ENCODE data around the gene PLPPR1. TPM values are rescaled to one million over a fixed set of nuclear protein-coding genes. Genes with fewer than 3 reads are reported as not detected.

Gene PLPPR1
- total RNA-seq, 1 donor from 2014 or later: 5.0 TPM

DNA sequence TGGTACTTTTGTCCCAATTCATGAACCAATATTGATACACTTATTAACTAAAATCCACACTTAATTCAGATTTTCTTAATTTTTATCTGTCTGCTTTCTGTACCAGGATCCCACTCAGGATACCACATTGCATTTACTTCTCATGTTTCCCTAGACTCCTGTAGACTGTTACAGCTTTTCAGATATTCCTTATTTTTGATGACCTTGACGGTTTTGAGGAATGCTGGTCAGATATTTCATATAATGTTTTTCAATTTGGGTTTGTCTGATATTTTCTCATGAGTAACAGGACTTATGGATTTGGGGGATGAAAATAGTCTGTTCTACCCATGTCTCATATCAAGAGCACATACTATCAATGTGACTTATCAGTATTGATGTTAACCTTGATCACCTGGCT is 37.4 kb downstream of the PLPPR1 start:
- H3K4me3 ChIP-seq: no peak overlapping the region
- ATAC-seq: no peak
- H3K27me3 ChIP-seq: no peaks in the 10 kb centered on the region
- no peaks in the 10 kb centered on the region for H3K4me1 ChIP-seq
- H3K9me3 ChIP-seq: no peaks in the 10 kb centered on the region
- intact Hi-C loops (cut with DNase I): no loop called here
- H3K27ac ChIP-seq: no peak overlapping the region
- TF ChIP-seq, protein P1, sequence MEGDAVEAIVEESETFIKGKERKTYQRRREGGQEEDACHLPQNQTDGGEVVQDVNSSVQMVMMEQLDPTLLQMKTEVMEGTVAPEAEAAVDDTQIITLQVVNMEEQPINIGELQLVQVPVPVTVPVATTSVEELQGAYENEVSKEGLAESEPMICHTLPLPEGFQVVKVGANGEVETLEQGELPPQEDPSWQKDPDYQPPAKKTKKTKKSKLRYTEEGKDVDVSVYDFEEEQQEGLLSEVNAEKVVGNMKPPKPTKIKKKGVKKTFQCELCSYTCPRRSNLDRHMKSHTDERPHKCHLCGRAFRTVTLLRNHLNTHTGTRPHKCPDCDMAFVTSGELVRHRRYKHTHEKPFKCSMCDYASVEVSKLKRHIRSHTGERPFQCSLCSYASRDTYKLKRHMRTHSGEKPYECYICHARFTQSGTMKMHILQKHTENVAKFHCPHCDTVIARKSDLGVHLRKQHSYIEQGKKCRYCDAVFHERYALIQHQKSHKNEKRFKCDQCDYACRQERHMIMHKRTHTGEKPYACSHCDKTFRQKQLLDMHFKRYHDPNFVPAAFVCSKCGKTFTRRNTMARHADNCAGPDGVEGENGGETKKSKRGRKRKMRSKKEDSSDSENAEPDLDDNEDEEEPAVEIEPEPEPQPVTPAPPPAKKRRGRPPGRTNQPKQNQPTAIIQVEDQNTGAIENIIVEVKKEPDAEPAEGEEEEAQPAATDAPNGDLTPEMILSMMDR (IDR thresholded peaks at IDR 0.05): no peak
- no peak for DNase-seq
- no peaks in the 10 kb centered on the region for H3K36me3 ChIP-seq

DNA sequence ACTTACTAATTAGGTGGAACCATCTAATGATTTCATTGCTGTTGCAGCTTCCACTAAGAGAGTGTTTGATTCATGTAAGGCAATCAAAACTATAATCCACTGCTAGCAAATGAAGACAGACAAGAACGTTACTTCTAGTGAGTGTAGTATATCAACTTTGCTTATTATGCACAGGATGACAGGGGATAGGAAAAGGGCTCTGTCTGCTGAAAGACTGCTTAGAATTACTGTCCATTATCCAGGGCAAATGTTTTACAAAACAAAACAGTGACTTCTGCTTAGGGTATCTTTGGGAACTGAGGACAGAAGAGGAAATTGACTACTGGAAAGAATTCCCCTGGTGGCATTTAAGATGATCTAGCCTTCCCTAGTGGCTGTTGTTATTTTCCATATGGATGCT is 40.2 kb downstream of the PLPPR1 start:
- intact Hi-C loops (cut with DNase I): no loop called here
- H3K4me3 ChIP-seq: no peak overlapping the region

DNA sequence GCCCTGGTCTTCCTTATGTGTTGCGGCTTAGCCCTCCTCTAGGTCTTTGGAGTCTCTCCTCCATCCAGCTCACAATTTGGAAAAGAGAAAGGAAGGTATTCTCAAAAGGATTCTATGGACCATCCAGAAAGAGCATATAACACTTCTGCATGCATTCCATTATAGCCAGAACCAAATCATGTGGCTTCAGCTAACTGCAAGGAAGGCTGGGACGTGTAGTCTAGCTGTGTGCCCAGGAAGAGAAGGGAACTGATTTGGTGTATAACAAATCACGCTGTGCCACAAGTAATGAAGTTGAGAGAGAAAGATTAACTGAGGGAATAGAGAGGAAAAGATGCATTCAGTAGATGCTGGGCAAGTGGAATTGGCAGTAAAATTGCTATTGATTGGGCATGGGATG is 43.7 kb downstream of the PLPPR1 start:
- H3K4me3 ChIP-seq: no peak overlapping the region
- H3K36me3 ChIP-seq: no peaks in the 10 kb centered on the region
- DNase-seq: no peak
- H3K27ac ChIP-seq: no peak overlapping the region
- intact Hi-C loops (cut with DNase I): no loop called here
- H3K27me3 ChIP-seq: no peaks in the 10 kb centered on the region
- TF ChIP-seq, protein P1 (IDR thresholded peaks at IDR 0.05): no peak
- no peaks in the 10 kb centered on the region for H3K9me3 ChIP-seq
- ATAC-seq: no peak
- no peaks in the 10 kb centered on the region for H3K4me1 ChIP-seq

More for the DNA sequence above, 40.2 kb downstream of the PLPPR1 start:
- H3K36me3 ChIP-seq: no peaks in the 10 kb centered on the region
- no peak for DNase-seq
- no peak for ATAC-seq
- H3K4me1 ChIP-seq: no peaks in the 10 kb centered on the region
- TF ChIP-seq, protein P1 (IDR thresholded peaks at IDR 0.05): no peak
- H3K27me3 ChIP-seq: no peaks in the 10 kb centered on the region
- no peaks in the 10 kb centered on the region for H3K9me3 ChIP-seq
- no peak overlapping the region for H3K27ac ChIP-seq

DNA sequence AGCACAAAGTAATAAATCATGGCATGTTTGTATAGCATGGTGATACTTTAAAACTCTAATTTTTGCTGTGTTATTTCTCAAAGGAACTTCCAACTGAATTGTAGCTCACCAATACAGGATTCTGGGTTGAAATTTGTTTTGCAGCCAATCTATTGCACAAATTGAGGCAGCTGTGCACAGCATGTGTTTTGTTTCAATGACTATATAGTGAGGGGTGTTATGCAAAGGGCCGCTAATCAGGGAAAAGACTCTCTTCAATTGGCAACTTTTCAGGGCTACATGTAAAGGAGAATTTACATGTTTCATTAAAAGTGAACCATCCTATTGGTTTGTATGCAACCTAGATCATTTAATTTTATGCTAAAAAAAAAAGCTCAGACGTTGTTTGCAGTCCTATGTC is 44.6 kb downstream of the PLPPR1 start:
- TF ChIP-seq, protein P1 (IDR thresholded peaks at IDR 0.05): no peak
- H3K4me3 ChIP-seq: no peak overlapping the region
- no peak for DNase-seq
- H3K27ac ChIP-seq: no peak overlapping the region
- no peaks in the 10 kb centered on the region for H3K9me3 ChIP-seq
- no peak for ATAC-seq
- no peaks in the 10 kb centered on the region for H3K27me3 ChIP-seq
- no peaks in the 10 kb centered on the region for H3K36me3 ChIP-seq
- H3K4me1 ChIP-seq: no peaks in the 10 kb centered on the region
- intact Hi-C loops (cut with DNase I): no loop called here

DNA sequence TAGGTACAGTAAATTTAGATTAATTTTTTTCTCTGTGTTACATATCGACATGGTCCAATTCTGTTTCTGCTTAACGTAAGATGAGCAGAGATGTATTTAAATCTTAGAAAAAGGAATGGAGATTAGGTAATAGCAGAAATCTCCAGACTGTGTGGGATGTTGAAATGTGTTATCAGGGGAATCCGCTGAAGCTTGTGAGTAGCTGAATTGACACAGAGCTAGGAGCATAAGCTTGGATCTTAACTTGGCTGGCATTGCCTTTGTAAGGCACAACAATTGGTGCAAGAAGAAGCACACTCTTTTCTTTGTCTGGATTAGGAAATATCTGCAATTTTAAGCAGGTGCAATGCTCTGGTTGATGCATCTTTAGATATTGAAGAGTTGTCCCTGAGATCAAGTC is 53.1 kb downstream of the PLPPR1 start:
- Histone ChIP-seq H3K27me3 (no peaks in the 10 kb centered on the region), H3K4me3 (no peak overlapping the region), H3K36me3 (no peaks in the 10 kb centered on the region), H3K9me3 (no peaks in the 10 kb centered on the region), H3K4me1 (no peaks in the 10 kb centered on the region), H3K27ac (no peak overlapping the region)
- DNase-seq: no peak
- intact Hi-C loops (cut with DNase I): no loop called here
- no peak for ATAC-seq
- TF ChIP-seq, protein P1 (IDR thresholded peaks at IDR 0.05): no peak

Data from upper lobe of right lung (tissue), 1 donor.